ENCODE measurements around the gene KRTAP10-6. TPM values are rescaled to one million over a fixed set of nuclear protein-coding genes. Genes with fewer than 3 reads are reported as not detected.
A peak's percentile ranks its signal among the peaks of the same experiment; 100 is the strongest.
"Not testable (repeated sequence)": the region's sequence is repeated elsewhere in the genome, so short reads cannot be mapped to it uniquely, and the experiment has no call there.

The KRTAP10-6 gene
- total RNA-seq = not detected

GRCh38 chr21:44592446-44593311 lies at the start of gene KRTAP10-6:
KRTAP10-6 (minus strand) TSS chr21:44592505; CDS start chr21:44592484, 21 bp downstream.
- Mint-ChIP-seq H3K4me3 (no peak within 1 kb of the TSS), H3K9me3 (no peaks in the 10 kb centered on the region), H3K36me3 (ENCODE audit: low read depth) (no peaks in the 10 kb centered on the region), H3K4me1 (no peaks in the 10 kb centered on the region), H3K27ac (no peak within 1 kb of the TSS), H3K27me3 (peaks cover 11% of the 10 kb centered on the region)
- DNase-seq = no peak
- POLR2A ChIA-PET = interaction anchor here (0.6 kb wide), 1 partner anchor 15 kb away, joined by 3 read pairs; no protein-coding TSS in a partner anchor
- CTCF ChIA-PET = interaction anchor here (0.6 kb wide), 1 partner anchor 19 kb away, joined by 3 read pairs; the partner anchor contains the start of gene KRTAP10-4

GRCh38 chr21:44640761-44641160 lies 48.5 kb upstream of the KRTAP10-6 start:
- Mint-ChIP-seq H3K4me3 (no peak overlapping the region), H3K36me3 (ENCODE audit: low read depth) (peaks cover 20% of the 10 kb centered on the region), H3K9me3 (peaks cover 39% of the 10 kb centered on the region), H3K27me3 (peaks cover 11% of the 10 kb centered on the region), H3K27ac (no peak overlapping the region), H3K4me1 (no peaks in the 10 kb centered on the region)
- no peak for DNase-seq
- CTCF ChIA-PET = no interaction called here
- POLR2A ChIA-PET = no interaction called here

GRCh38 chr21:44639331-44639655 lies 47.0 kb upstream of the KRTAP10-6 start:
- POLR2A ChIA-PET = no interaction called here
- no peak for DNase-seq
- H3K27me3 Mint-ChIP-seq = peaks cover 14% of the 10 kb centered on the region
- CTCF ChIA-PET = no interaction called here
- no peaks in the 10 kb centered on the region for H3K4me1 Mint-ChIP-seq
- H3K27ac Mint-ChIP-seq = peak overlapping the region; percentile 24
- H3K9me3 Mint-ChIP-seq = peaks cover 35% of the 10 kb centered on the region
- H3K36me3 Mint-ChIP-seq (ENCODE audit: low read depth) = peaks cover 12% of the 10 kb centered on the region
- H3K4me3 Mint-ChIP-seq = no peak overlapping the region

GRCh38 chr21:44638506-44639330 lies 46.4 kb upstream of the KRTAP10-6 start:
- Mint-ChIP-seq H3K27me3 (peaks cover 14% of the 10 kb centered on the region), H3K27ac (peak overlapping the region; percentile 24), H3K9me3 (peaks cover 32% of the 10 kb centered on the region)
- CTCF ChIA-PET; H3K4me3 Mint-ChIP-seq; H3K4me1 Mint-ChIP-seq; POLR2A ChIA-PET; H3K36me3 Mint-ChIP-seq (ENCODE audit: low read depth); DNase-seq: not testable (repeated sequence)

GRCh38 chr21:44637851-44638348 lies 45.6 kb upstream of the KRTAP10-6 start:
- CTCF ChIA-PET, POLR2A ChIA-PET: not testable (repeated sequence)

GRCh38 chr21:44637018-44637850 lies 44.9 kb upstream of the KRTAP10-6 start, which contains the start of gene KRTAP10-10:
KRTAP10-10 (plus strand) TSS chr21:44637356; CDS start chr21:44637418, 62 bp downstream.
- Mint-ChIP-seq H3K27ac (no peak within 1 kb of the TSS), H3K9me3 (peaks cover 24% of the 10 kb centered on the region), H3K27me3 (peaks cover 17% of the 10 kb centered on the region), H3K4me1 (no peaks in the 10 kb centered on the region), H3K36me3 (ENCODE audit: low read depth) (peaks cover 5% of the 10 kb centered on the region), H3K4me3 (no peak within 1 kb of the TSS)
- DNase-seq = no peak
- CTCF ChIA-PET = no interaction called here
- POLR2A ChIA-PET = no interaction called here

More at GRCh38 chr21:44637851-44638348, 45.6 kb upstream of the KRTAP10-6 start:
- Mint-ChIP-seq H3K27me3 (peaks cover 15% of the 10 kb centered on the region), H3K9me3 (peaks cover 25% of the 10 kb centered on the region)
- DNase-seq; H3K27ac Mint-ChIP-seq; H3K4me3 Mint-ChIP-seq; H3K4me1 Mint-ChIP-seq; H3K36me3 Mint-ChIP-seq (ENCODE audit: low read depth): not testable (repeated sequence)

GRCh38 chr21:44636209-44637017 lies 44.1 kb upstream of the KRTAP10-6 start:
- Mint-ChIP-seq H3K27me3 (peaks cover 22% of the 10 kb centered on the region), H3K4me3 (no peak overlapping the region), H3K4me1 (no peaks in the 10 kb centered on the region), H3K9me3 (peaks cover 29% of the 10 kb centered on the region), H3K36me3 (ENCODE audit: low read depth) (peaks cover 11% of the 10 kb centered on the region), H3K27ac (no peak overlapping the region)
- CTCF ChIA-PET = no interaction called here
- no peak for DNase-seq
- POLR2A ChIA-PET = no interaction called here

- H3K9me3 Mint-ChIP-seq = peaks cover 33% of the 10 kb centered on the region
These were observed 39.8 kb upstream of the KRTAP10-6 start for GRCh38 chr21:44632067-44632466.

GRCh38 chr21:44630440-44630839 lies 38.1 kb upstream of the KRTAP10-6 start:
- H3K9me3 Mint-ChIP-seq = peaks cover 33% of the 10 kb centered on the region
- ChIA-PET CTCF (no interaction called here), POLR2A (no interaction called here)
- H3K4me3 Mint-ChIP-seq = no peak overlapping the region
- no peak for DNase-seq
- peaks cover 22% of the 10 kb centered on the region for H3K27me3 Mint-ChIP-seq
- H3K4me1 Mint-ChIP-seq = peaks cover 14% of the 10 kb centered on the region
- peak overlapping the region; percentile 2 for H3K27ac Mint-ChIP-seq
- H3K36me3 Mint-ChIP-seq (ENCODE audit: low read depth) = peaks cover 24% of the 10 kb centered on the region

More at GRCh38 chr21:44632067-44632466, 39.8 kb upstream of the KRTAP10-6 start:
- ChIA-PET POLR2A (no interaction called here), CTCF (no interaction called here)
- Mint-ChIP-seq H3K4me3 (no peak overlapping the region), H3K4me1 (peaks cover 13% of the 10 kb centered on the region), H3K36me3 (ENCODE audit: low read depth) (peaks cover 24% of the 10 kb centered on the region), H3K27me3 (peaks cover 22% of the 10 kb centered on the region), H3K27ac (no peak overlapping the region)
- no peak for DNase-seq

- no peak overlapping the region for H3K4me3 Mint-ChIP-seq
- ChIA-PET CTCF (no interaction called here), POLR2A (interaction anchor here (0.5 to 0.8 kb wide), 2 partner anchors 10 to 14 kb away, joined by 3 read pairs; no protein-coding TSS in a partner anchor)
- DNase-seq = no peak
- peaks cover 28% of the 10 kb centered on the region for H3K27me3 Mint-ChIP-seq
- no peak overlapping the region for H3K27ac Mint-ChIP-seq
- H3K4me1 Mint-ChIP-seq = peaks cover 14% of the 10 kb centered on the region
- peaks cover 36% of the 10 kb centered on the region for H3K36me3 Mint-ChIP-seq (ENCODE audit: low read depth)
- H3K9me3 Mint-ChIP-seq = peaks cover 40% of the 10 kb centered on the region
These were observed 36.5 kb upstream of the KRTAP10-6 start for GRCh38 chr21:44628707-44629391.

- CTCF ChIA-PET, DNase-seq, H3K27ac Mint-ChIP-seq, POLR2A ChIA-PET, H3K4me3 Mint-ChIP-seq: not testable (repeated sequence)
- peaks cover 43% of the 10 kb centered on the region for H3K36me3 Mint-ChIP-seq (ENCODE audit: low read depth)
- peaks cover 26% of the 10 kb centered on the region for H3K27me3 Mint-ChIP-seq
- H3K9me3 Mint-ChIP-seq = peaks cover 47% of the 10 kb centered on the region
- H3K4me1 Mint-ChIP-seq = peaks cover 14% of the 10 kb centered on the region
These were observed 35.5 kb upstream of the KRTAP10-6 start for GRCh38 chr21:44627831-44628233.
